ENCODE measurements around the gene MARCHF9. TPM values are rescaled to one million over a fixed set of nuclear protein-coding genes. Genes with fewer than 3 reads are reported as not detected.

The MARCHF9 gene
- polyA plus RNA-seq, 1 of the 3 experiments (the other 2 are of a cell fraction), result 24.2 TPM

- TF ChIP-seq FOXJ3 (CRISPR knock-in tag; IDR thresholded peaks at IDR 0.05) (no peak), USF1 (IDR thresholded peaks at IDR 0.05; ENCODE audit: borderline replicate concordance, low read depth) (no peak), REST (IDR thresholded peaks at IDR 0.05; ENCODE audit: low read depth, low read length) (no peak)
Observed at GRCh38 chr12:57707250-57707649, 47.7 kb upstream of the MARCHF9 start (continued).

- no peaks in the 10 kb centered on the region for H3K4me1 ChIP-seq (ENCODE audit: control insufficient read depth in 1 of 2, insufficient read depth in 2 of 2, low read depth in 1 of 2, low read length in 1 of 2)
- DNase-seq, result no peak
- H4K20me1 ChIP-seq (ENCODE audit: insufficient read depth), result no peaks in the 10 kb centered on the region
- ChIA-PET POLR2A (no interaction called here), CTCF (interaction anchor here (0.9 to 1.3 kb wide), 3 partner anchors 14 to 18 kb away, joined by 5 read pairs; partner anchors contain the start of gene OS9)
- H3K9me3 ChIP-seq, result peaks cover 13% of the 10 kb centered on the region
- H3K9ac ChIP-seq, result no peak overlapping the region
- no peak overlapping the region for H2AFZ ChIP-seq (ENCODE audit: low read depth)
- H3K4me3 ChIP-seq (ENCODE audit: low read depth in 2 of 2, low read length in 1 of 2), result no peak overlapping the region
- peaks cover 14% of the 10 kb centered on the region for H3F3A ChIP-seq (replicated peaks; ENCODE audit: insufficient read depth)
- no peaks in the 10 kb centered on the region for H3K27me3 ChIP-seq (ENCODE audit: insufficient read depth)
- WGBS (ENCODE audit: low lambda C conversion rate), result 88% methylated on average over 2 of the region's 2 CpGs
- H3K36me3 ChIP-seq (replicated peaks in 1 of 2; ENCODE audit: control insufficient read depth in 1 of 2, insufficient read depth in 2 of 2, low read length in 1 of 2), result peaks cover 0 to 58% of the 10 kb centered on the region in 2 experiments
- H3K9me2 ChIP-seq, result no peaks in the 10 kb centered on the region
- no peak overlapping the region for H3K27ac ChIP-seq (ENCODE audit: low read depth in 2 of 2, low read length in 1 of 2)
- no peak overlapping the region for H3K4me2 ChIP-seq
- no peaks in the 10 kb centered on the region for H3K79me2 ChIP-seq (ENCODE audit: insufficient read depth)
- TF ChIP-seq POLR2AphosphoS5 (IDR thresholded peaks at IDR 0.05; ENCODE audit: low read depth, low read length) (no peak), CHD2 (IDR thresholded peaks at IDR 0.05; ENCODE audit: low read length, partially characterized antibody) (no peak), GATA2 (CRISPR knock-in tag; IDR thresholded peaks at IDR 0.05) (no peak), RCOR1 (IDR thresholded peaks at IDR 0.05; ENCODE audit: low read length) (no peak), SMC3 (IDR thresholded peaks at IDR 0.05; ENCODE audit: low read depth, low read length) (no peak), FOXJ3 (CRISPR knock-in tag; IDR thresholded peaks at IDR 0.05) (no peak), EZH2phosphoT487 (IDR thresholded peaks at IDR 0.05; ENCODE audit: borderline replicate concordance, low read depth) (no peak), NRF1 (IDR thresholded peaks at IDR 0.05; ENCODE audit: low read depth, low read length) (no peak), JUND (IDR thresholded peaks at IDR 0.05) (no peak), REST (IDR thresholded peaks at IDR 0.05; ENCODE audit: low read depth, low read length) (no peak), RFX5 (IDR thresholded peaks at IDR 0.05; ENCODE audit: low read length) (no peak), USF1 (IDR thresholded peaks at IDR 0.05; ENCODE audit: borderline replicate concordance, low read depth) (no peak), USF2 (IDR thresholded peaks at IDR 0.05; ENCODE audit: borderline replicate concordance, low read depth, low read length) (no peak), TCF12 (IDR thresholded peaks at IDR 0.05) (no peak), TAF1 (IDR thresholded peaks at IDR 0.05; ENCODE audit: borderline replicate concordance, low read depth, low read length) (no peak)
- TF ChIP-seq, protein P1, sequence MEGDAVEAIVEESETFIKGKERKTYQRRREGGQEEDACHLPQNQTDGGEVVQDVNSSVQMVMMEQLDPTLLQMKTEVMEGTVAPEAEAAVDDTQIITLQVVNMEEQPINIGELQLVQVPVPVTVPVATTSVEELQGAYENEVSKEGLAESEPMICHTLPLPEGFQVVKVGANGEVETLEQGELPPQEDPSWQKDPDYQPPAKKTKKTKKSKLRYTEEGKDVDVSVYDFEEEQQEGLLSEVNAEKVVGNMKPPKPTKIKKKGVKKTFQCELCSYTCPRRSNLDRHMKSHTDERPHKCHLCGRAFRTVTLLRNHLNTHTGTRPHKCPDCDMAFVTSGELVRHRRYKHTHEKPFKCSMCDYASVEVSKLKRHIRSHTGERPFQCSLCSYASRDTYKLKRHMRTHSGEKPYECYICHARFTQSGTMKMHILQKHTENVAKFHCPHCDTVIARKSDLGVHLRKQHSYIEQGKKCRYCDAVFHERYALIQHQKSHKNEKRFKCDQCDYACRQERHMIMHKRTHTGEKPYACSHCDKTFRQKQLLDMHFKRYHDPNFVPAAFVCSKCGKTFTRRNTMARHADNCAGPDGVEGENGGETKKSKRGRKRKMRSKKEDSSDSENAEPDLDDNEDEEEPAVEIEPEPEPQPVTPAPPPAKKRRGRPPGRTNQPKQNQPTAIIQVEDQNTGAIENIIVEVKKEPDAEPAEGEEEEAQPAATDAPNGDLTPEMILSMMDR (IDR thresholded peaks at IDR 0.05), result no peak
- TF ChIP-seq, protein P2, sequence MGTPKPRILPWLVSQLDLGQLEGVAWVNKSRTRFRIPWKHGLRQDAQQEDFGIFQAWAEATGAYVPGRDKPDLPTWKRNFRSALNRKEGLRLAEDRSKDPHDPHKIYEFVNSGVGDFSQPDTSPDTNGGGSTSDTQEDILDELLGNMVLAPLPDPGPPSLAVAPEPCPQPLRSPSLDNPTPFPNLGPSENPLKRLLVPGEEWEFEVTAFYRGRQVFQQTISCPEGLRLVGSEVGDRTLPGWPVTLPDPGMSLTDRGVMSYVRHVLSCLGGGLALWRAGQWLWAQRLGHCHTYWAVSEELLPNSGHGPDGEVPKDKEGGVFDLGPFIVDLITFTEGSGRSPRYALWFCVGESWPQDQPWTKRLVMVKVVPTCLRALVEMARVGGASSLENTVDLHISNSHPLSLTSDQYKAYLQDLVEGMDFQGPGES (IDR thresholded peaks at IDR 0.05; ENCODE audit: low read depth, low read length), result no peak
Observed at GRCh38 chr12:57708296-57708695, 46.6 kb upstream of the MARCHF9 start.

Measured in SK-N-SH (cell line).